ENCODE data around the gene IQCB1.
"Not testable (repeated sequence)": the region's sequence is repeated elsewhere in the genome, so short reads cannot be mapped to it uniquely, and the experiment has no call there.

Gene IQCB1

GRCh38 chr3:121748680-121749275 lies 86.1 kb downstream of the IQCB1 start:
- H3K9me3 ChIP-seq (ENCODE audit: control insufficient read depth in 2 of 2, low read length in 2 of 2): no peaks in the 10 kb centered on the region
- H3K9ac ChIP-seq (ENCODE audit: low read length in 2 of 2): peak overlapping the region; percentile 88 to 96
- peak overlapping the region; percentile 89 for H3K27ac ChIP-seq (ENCODE audit: low read length)
- peaks cover 17% of the 10 kb centered on the region for H3K4me1 ChIP-seq (ENCODE audit: control insufficient read depth, insufficient read depth, low read length)
- H3K27me3 ChIP-seq (ENCODE audit: control insufficient read depth in 1 of 2, insufficient read depth in 2 of 2, low read length in 2 of 2): no peaks in the 10 kb centered on the region
- no peaks in the 10 kb centered on the region for H3K36me3 ChIP-seq (ENCODE audit: control insufficient read depth in 2 of 2, insufficient read depth in 2 of 2, low read length in 2 of 2)
- peak overlapping the region; percentile 69 to 90 for H3K4me3 ChIP-seq (ENCODE audit: low read length in 2 of 2)

DNA sequence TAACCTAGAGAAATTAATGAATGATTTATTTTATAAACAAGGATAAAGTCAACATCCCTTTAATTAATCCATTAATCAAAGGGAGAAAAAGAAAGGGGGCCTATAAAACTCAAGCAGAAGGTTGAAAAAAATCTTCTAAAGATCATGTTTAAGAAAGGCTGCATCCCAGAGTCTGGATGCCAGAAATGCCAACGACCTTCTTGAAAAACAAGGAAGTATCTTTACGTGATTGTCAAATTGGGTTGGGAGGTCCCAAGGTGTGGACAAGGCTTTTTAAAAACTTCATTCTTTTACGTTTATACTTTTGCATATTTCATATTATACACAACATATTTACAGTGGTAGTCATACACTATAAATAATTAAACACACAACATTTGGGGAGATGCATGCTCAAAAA lies 86.9 kb downstream of the IQCB1 start:
- H3K27me3 ChIP-seq (ENCODE audit: control insufficient read depth in 1 of 2, insufficient read depth in 2 of 2, low read length in 2 of 2): no peaks in the 10 kb centered on the region
- no peaks in the 10 kb centered on the region for H3K9me3 ChIP-seq (ENCODE audit: control insufficient read depth in 2 of 2, low read length in 2 of 2)
- H3K27ac ChIP-seq (ENCODE audit: low read length): no peak overlapping the region
- no peak overlapping the region for H3K9ac ChIP-seq (ENCODE audit: low read length in 2 of 2)
- peak overlapping the region; percentile 69 to 90 for H3K4me3 ChIP-seq (ENCODE audit: low read length in 2 of 2)
- H3K4me1 ChIP-seq (ENCODE audit: control insufficient read depth, insufficient read depth, low read length): peaks cover 17% of the 10 kb centered on the region
- no peaks in the 10 kb centered on the region for H3K36me3 ChIP-seq (ENCODE audit: control insufficient read depth in 2 of 2, insufficient read depth in 2 of 2, low read length in 2 of 2)

DNA sequence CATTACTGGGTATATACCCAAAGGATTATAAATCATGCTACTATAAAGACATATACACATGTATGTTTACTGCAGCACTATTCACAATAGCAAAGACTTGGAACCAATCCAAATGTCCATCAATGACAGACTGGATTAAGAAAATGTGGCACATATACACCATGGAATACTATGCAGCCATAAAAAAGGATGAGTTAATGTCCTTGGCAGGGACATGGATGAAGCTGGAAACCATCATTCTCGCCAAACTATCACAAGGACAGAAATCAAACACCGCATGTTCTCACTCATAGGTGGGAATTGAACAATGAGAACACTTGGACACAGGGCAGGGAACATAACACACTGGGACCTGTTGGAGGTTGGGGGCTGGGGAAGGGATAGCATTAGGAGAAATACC lies 91.8 kb downstream of the IQCB1 start:
- not testable (repeated sequence) for H3K9ac ChIP-seq (ENCODE audit: low read length in 2 of 2); H3K4me3 ChIP-seq (ENCODE audit: low read length in 2 of 2); H3K4me1 ChIP-seq (ENCODE audit: control insufficient read depth, insufficient read depth, low read length); H3K9me3 ChIP-seq (ENCODE audit: control insufficient read depth in 2 of 2, low read length in 2 of 2); H3K36me3 ChIP-seq (ENCODE audit: control insufficient read depth in 2 of 2, insufficient read depth in 2 of 2, low read length in 2 of 2); H3K27ac ChIP-seq (ENCODE audit: low read length); H3K27me3 ChIP-seq (ENCODE audit: control insufficient read depth in 1 of 2, insufficient read depth in 2 of 2, low read length in 2 of 2)

GRCh38 chr3:121740896-121741295 lies 94.0 kb downstream of the IQCB1 start:
- no peak overlapping the region for H3K27ac ChIP-seq (ENCODE audit: low read length)
- no peaks in the 10 kb centered on the region for H3K4me1 ChIP-seq (ENCODE audit: control insufficient read depth, insufficient read depth, low read length)
- H3K9ac ChIP-seq (ENCODE audit: low read length in 2 of 2): no peak overlapping the region
- H3K4me3 ChIP-seq (ENCODE audit: low read length in 2 of 2): no peak overlapping the region
- H3K9me3 ChIP-seq (ENCODE audit: control insufficient read depth in 2 of 2, low read length in 2 of 2): no peaks in the 10 kb centered on the region
- H3K36me3 ChIP-seq (ENCODE audit: control insufficient read depth in 2 of 2, insufficient read depth in 2 of 2, low read length in 2 of 2): peaks cover 0 to 4% of the 10 kb centered on the region in 2 donors
- no peaks in the 10 kb centered on the region for H3K27me3 ChIP-seq (ENCODE audit: control insufficient read depth in 1 of 2, insufficient read depth in 2 of 2, low read length in 2 of 2)

DNA sequence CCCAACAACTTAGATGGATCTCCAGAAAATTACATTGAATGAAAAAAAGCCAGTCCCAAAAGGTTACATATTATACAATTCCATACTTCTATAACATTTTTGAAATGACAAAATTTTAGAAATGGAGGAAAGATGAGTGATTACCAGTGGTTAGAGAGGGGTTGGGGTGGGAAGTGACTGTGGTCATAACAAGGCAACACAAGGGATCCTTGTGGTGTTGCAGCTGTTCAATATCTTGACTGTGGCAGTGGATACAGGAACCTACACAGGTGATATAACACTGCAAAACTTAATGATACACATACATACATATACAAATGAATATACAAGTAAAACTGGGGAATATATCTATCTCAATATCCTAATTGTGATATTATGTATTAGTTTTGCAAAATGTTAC lies 95.0 kb downstream of the IQCB1 start:
- H3K36me3 ChIP-seq (ENCODE audit: control insufficient read depth in 2 of 2, insufficient read depth in 2 of 2, low read length in 2 of 2): peaks cover 0 to 4% of the 10 kb centered on the region in 2 donors
- no peak overlapping the region for H3K9ac ChIP-seq (ENCODE audit: low read length in 2 of 2)
- no peak overlapping the region for H3K27ac ChIP-seq (ENCODE audit: low read length)
- H3K9me3 ChIP-seq (ENCODE audit: control insufficient read depth in 2 of 2, low read length in 2 of 2): no peaks in the 10 kb centered on the region
- H3K4me1 ChIP-seq (ENCODE audit: control insufficient read depth, insufficient read depth, low read length): no peaks in the 10 kb centered on the region
- no peaks in the 10 kb centered on the region for H3K27me3 ChIP-seq (ENCODE audit: control insufficient read depth in 1 of 2, insufficient read depth in 2 of 2, low read length in 2 of 2)
- H3K4me3 ChIP-seq (ENCODE audit: low read length in 2 of 2): no peak overlapping the region

GRCh38 chr3:121737644-121738043 lies 97.2 kb downstream of the IQCB1 start:
- H3K36me3 ChIP-seq (ENCODE audit: control insufficient read depth in 2 of 2, insufficient read depth in 2 of 2, low read length in 2 of 2): peaks cover 0 to 4% of the 10 kb centered on the region in 2 donors
- no peak overlapping the region for H3K4me3 ChIP-seq (ENCODE audit: low read length in 2 of 2)
- H3K27me3 ChIP-seq (ENCODE audit: control insufficient read depth in 1 of 2, insufficient read depth in 2 of 2, low read length in 2 of 2): no peaks in the 10 kb centered on the region
- no peaks in the 10 kb centered on the region for H3K4me1 ChIP-seq (ENCODE audit: control insufficient read depth, insufficient read depth, low read length)
- no peaks in the 10 kb centered on the region for H3K9me3 ChIP-seq (ENCODE audit: control insufficient read depth in 2 of 2, low read length in 2 of 2)
- H3K27ac ChIP-seq (ENCODE audit: low read length): no peak overlapping the region
- no peak overlapping the region for H3K9ac ChIP-seq (ENCODE audit: low read length in 2 of 2)

DNA sequence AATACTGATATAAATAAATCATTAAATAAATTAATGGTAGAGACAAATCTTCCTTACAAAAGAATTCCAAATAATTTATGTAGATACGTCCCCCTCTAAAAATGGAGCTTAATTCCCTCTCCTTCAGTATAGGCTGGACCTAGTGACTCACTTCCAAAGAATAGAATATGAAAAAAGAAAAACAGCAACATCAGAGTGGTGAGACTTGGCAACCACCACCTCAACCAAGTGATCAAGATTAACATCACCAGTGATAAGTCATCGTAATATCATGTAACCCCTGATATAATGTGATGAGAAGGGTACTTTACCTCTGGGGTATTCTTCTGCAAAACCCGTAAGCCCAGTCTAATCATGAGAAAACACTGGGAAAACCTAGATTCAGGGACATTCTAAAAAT lies 98.7 kb downstream of the IQCB1 start:
- no peak overlapping the region for H3K9ac ChIP-seq (ENCODE audit: low read length in 2 of 2)
- H3K9me3 ChIP-seq (ENCODE audit: control insufficient read depth in 2 of 2, low read length in 2 of 2): no peaks in the 10 kb centered on the region
- H3K27me3 ChIP-seq (ENCODE audit: control insufficient read depth in 1 of 2, insufficient read depth in 2 of 2, low read length in 2 of 2): no peaks in the 10 kb centered on the region
- H3K4me1 ChIP-seq (ENCODE audit: control insufficient read depth, insufficient read depth, low read length): no peaks in the 10 kb centered on the region
- H3K4me3 ChIP-seq (ENCODE audit: low read length in 2 of 2): no peak overlapping the region
- H3K36me3 ChIP-seq (ENCODE audit: control insufficient read depth in 2 of 2, insufficient read depth in 2 of 2, low read length in 2 of 2): peaks cover 0 to 4% of the 10 kb centered on the region in 2 donors
- no peak overlapping the region for H3K27ac ChIP-seq (ENCODE audit: low read length)

DNA sequence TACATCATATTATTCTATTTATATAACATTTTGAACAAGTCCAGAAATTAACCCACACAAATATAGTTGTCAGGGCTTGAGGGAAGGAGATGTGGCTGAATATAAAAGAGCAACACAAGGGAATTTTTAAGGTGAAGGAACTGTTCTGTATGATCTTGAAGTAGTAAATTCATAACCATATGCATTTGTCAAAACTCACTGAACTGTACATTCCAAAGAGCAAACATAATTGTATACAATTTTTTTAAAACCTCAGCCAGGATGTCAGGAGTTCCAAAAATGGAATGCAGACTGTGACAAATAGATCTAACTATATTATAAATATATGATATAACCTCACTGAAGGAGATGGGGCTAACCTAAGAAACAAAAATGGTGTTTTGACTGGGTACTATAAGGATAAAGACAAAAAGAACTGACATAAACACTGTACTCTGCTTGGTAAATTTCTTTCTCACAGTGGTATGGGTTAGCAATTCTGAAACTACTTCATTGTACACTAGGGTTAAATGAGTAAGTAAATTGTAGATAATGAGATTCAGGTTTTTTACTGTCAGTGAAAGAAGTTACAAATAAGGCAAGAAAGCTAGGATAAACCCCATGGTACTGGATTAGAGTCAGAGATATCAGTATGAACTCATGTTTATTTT lies 99.7 kb downstream of the IQCB1 start:
- Histone ChIP-seq H3K36me3 (ENCODE audit: control insufficient read depth in 2 of 2, insufficient read depth in 2 of 2, low read length in 2 of 2) (peaks cover 0 to 4% of the 10 kb centered on the region in 2 donors), H3K9ac (ENCODE audit: low read length in 2 of 2) (no peak overlapping the region), H3K27me3 (ENCODE audit: control insufficient read depth in 1 of 2, insufficient read depth in 2 of 2, low read length in 2 of 2) (no peaks in the 10 kb centered on the region), H3K4me3 (ENCODE audit: low read length in 2 of 2) (no peak overlapping the region), H3K9me3 (ENCODE audit: control insufficient read depth in 2 of 2, low read length in 2 of 2) (no peaks in the 10 kb centered on the region), H3K4me1 (ENCODE audit: control insufficient read depth, insufficient read depth, low read length) (no peaks in the 10 kb centered on the region), H3K27ac (ENCODE audit: low read length) (no peak overlapping the region)

GRCh38 chr3:121730940-121731687 lies 103.7 kb downstream of the IQCB1 start:
- H3K9ac ChIP-seq (ENCODE audit: low read length in 2 of 2): no peak overlapping the region
- no peak overlapping the region for H3K27ac ChIP-seq (ENCODE audit: low read length)
- peaks cover 7 to 13% of the 10 kb centered on the region in 2 donors for H3K36me3 ChIP-seq (ENCODE audit: control insufficient read depth in 2 of 2, insufficient read depth in 2 of 2, low read length in 2 of 2)
- no peaks in the 10 kb centered on the region for H3K9me3 ChIP-seq (ENCODE audit: control insufficient read depth in 2 of 2, low read length in 2 of 2)
- H3K4me1 ChIP-seq (ENCODE audit: control insufficient read depth, insufficient read depth, low read length): no peaks in the 10 kb centered on the region
- H3K4me3 ChIP-seq (ENCODE audit: low read length in 2 of 2): no peak overlapping the region
- no peaks in the 10 kb centered on the region for H3K27me3 ChIP-seq (ENCODE audit: control insufficient read depth in 1 of 2, insufficient read depth in 2 of 2, low read length in 2 of 2)

DNA sequence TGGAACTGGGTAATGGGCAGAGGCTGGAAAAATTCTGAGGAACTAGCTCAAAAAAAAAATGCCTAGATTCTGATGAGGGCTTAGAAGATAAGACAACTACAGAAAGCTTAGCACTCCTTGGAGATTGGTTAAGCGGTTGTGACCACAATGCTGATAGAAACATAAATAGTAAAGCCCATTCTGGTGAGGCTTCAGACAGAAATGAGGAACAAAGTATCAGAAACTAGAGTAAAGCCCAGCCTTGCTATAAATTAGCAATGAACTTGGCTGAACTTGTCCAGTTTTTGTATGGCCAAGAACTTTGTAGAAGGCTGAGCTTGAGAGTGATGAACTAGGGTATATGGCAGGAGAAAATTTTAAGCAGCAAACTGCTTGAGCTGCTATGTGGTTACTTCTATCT lies 110.7 kb downstream of the IQCB1 start:
- Histone ChIP-seq H3K9me3 (ENCODE audit: control insufficient read depth in 2 of 2, low read length in 2 of 2) (no peaks in the 10 kb centered on the region), H3K9ac (ENCODE audit: low read length in 2 of 2) (no peak overlapping the region), H3K27me3 (ENCODE audit: control insufficient read depth in 1 of 2, insufficient read depth in 2 of 2, low read length in 2 of 2) (no peaks in the 10 kb centered on the region), H3K4me1 (ENCODE audit: control insufficient read depth, insufficient read depth, low read length) (no peaks in the 10 kb centered on the region), H3K4me3 (ENCODE audit: low read length in 2 of 2) (no peak overlapping the region), H3K27ac (ENCODE audit: low read length) (no peak overlapping the region), H3K36me3 (ENCODE audit: control insufficient read depth in 2 of 2, insufficient read depth in 2 of 2, low read length in 2 of 2) (peaks cover 41 to 47% of the 10 kb centered on the region in 2 donors)

GRCh38 chr3:121723485-121723884 lies 111.4 kb downstream of the IQCB1 start:
- Histone ChIP-seq H3K27me3 (ENCODE audit: control insufficient read depth in 1 of 2, insufficient read depth in 2 of 2, low read length in 2 of 2) (no peaks in the 10 kb centered on the region), H3K4me1 (ENCODE audit: control insufficient read depth, insufficient read depth, low read length) (no peaks in the 10 kb centered on the region), H3K4me3 (ENCODE audit: low read length in 2 of 2) (no peak overlapping the region), H3K9me3 (ENCODE audit: control insufficient read depth in 2 of 2, low read length in 2 of 2) (no peaks in the 10 kb centered on the region), H3K36me3 (ENCODE audit: control insufficient read depth in 2 of 2, insufficient read depth in 2 of 2, low read length in 2 of 2) (peaks cover 43 to 52% of the 10 kb centered on the region in 2 donors), H3K9ac (ENCODE audit: low read length in 2 of 2) (no peak overlapping the region), H3K27ac (ENCODE audit: low read length) (no peak overlapping the region)
